HepG2 (cell line): ENCODE data around the gene ZBTB22. TPM values are rescaled to one million over a fixed set of nuclear protein-coding genes. Genes with fewer than 3 reads are reported as not detected.

ENCODE experiments used
- ATAC-seq: fragments of 200-7000 bp; cut with Tn5 transposase; 3 replicates; pipeline ENCODE4 v1.9.1; 2020; ENCODE audit warnings: mild to moderate bottlenecking, moderate library complexity
- BruUV-seq: library from RNA; stranded (reverse); fragments of 400-500 nt; replicated peaks from 2 replicates; lab custom pipeline; 2021; lab: Mats Ljungman, UMichigan
- CTCF ChIA-PET: fragments of 300-600 bp; formaldehyde crosslinking; extraction: SDS; loops from one replicate; lab custom pipeline; 2021; ENCODE audit warnings: low total read pairs, inconsistent platforms, low intra/inter-chr PET ratio; lab: Yijun Ruan, JAX
- POLR2A ChIA-PET: fragments of 350-600 bp; sonication (Branson Sonifier 250); formaldehyde crosslinking; loops from one replicate; lab custom pipeline; 2020; ENCODE audit warnings: antibody characterized with exemption, inconsistent platforms; lab: Yijun Ruan, JAX
- DNase-seq: peaks from one replicate; pipeline ENCODE4 v3.0.0-alpha.2; 2015; ENCODE audit warnings: low spot score
- FAIRE-seq: peaks from 3 replicates; lab custom pipeline; 2011; peaks lifted over from hg19 to GRCh38; lab: Jason Lieb, UNC
- H2AFZ ChIP-seq: one replicate; pipeline ENCODE4 v1.6.1; 2011; ENCODE audit warnings: low read length, inconsistent platforms
- H3K27ac ChIP-seq: fragments of 300-600 bp; 3 replicates; pipeline ENCODE4 v1.8.0; 2011; ENCODE audit warnings: mixed run types, mild to moderate bottlenecking, mixed read lengths, low read length, inconsistent platforms; ENCODE audit not compliant: insufficient read depth; ENCODE audit errors: extremely low read length
- H3K27me3 ChIP-seq, 2 experiments: fragments of 200-600 bp in 1 of 2; 2 replicates in 1 of 2; 3 replicates in 1 of 2; pipeline versions ENCODE4 v1.6.0 to v1.8.0; 2011; ENCODE audit warnings: low read length in 2 of 2, mild to moderate bottlenecking in 2 of 2, moderate library complexity in 2 of 2, inconsistent platforms in 1 of 2; ENCODE audit not compliant: insufficient read depth in 2 of 2, control insufficient read depth in 1 of 2
- H3K36me3 ChIP-seq, 2 experiments: fragments of 200-600 bp in 1 of 2; replicated peaks in 1 of 2; 2 replicates in 1 of 2; 3 replicates in 1 of 2; pipeline versions ENCODE4 v1.5.1 to v1.8.0; 2011; ENCODE audit warnings: low read length in 2 of 2, inconsistent platforms in 1 of 2; ENCODE audit not compliant: insufficient read depth in 2 of 2, control insufficient read depth in 1 of 2
- H3K4me1 ChIP-seq: 2 replicates; pipeline ENCODE4 v1.5.1; 2012; ENCODE audit warnings: low read length, inconsistent platforms; ENCODE audit not compliant: insufficient read depth
- H3K4me2 ChIP-seq: 2 replicates; pipeline ENCODE4 v1.6.0; 2011; ENCODE audit warnings: low read depth, low read length, inconsistent platforms
- H3K4me3 ChIP-seq, 3 experiments: fragments of 200-600 bp in 1 of 3; sonication (generic), shearing (Covaris generic) in 1 of 3; replicated peaks in 1 of 3; 2 replicates each; pipeline ENCODE4 v1.5.1; 2011 to 2016; ENCODE audit warnings: low read length in 3 of 3, inconsistent platforms in 2 of 3, low read depth in 2 of 3, mild to moderate bottlenecking in 2 of 3, control low read depth in 1 of 3, mixed read lengths in 1 of 3; ENCODE audit not compliant: insufficient read depth in 1 of 3
- H3K79me2 ChIP-seq: one replicate; pipeline ENCODE4 v1.6.1; 2011; ENCODE audit warnings: low read length, inconsistent platforms; ENCODE audit not compliant: insufficient read depth
- H3K9ac ChIP-seq: 2 replicates; pipeline ENCODE4 v1.6.0; 2011; ENCODE audit warnings: mild to moderate bottlenecking, low read depth, low read length, inconsistent platforms; ENCODE audit not compliant: insufficient read depth
- H3K9me3 ChIP-seq: 2 replicates; pipeline ENCODE4 v1.5.1; 2012; ENCODE audit warnings: mild to moderate bottlenecking, low read length
- H4K20me1 ChIP-seq: 2 replicates; pipeline ENCODE4 v1.6.0; 2011; ENCODE audit warnings: inconsistent platforms, mild to moderate bottlenecking, low read length, moderate library complexity; ENCODE audit not compliant: insufficient read depth
- BRD4 ChIP-seq: sonication (generic); formaldehyde crosslinking; IDR thresholded peaks from 2 replicates; pipeline ENCODE4 v1.4.0; 2020; ENCODE audit warnings: missing genetic modification reagents
- CAMTA2 ChIP-seq: sonication (generic); formaldehyde crosslinking; IDR thresholded peaks from 2 replicates; pipeline ENCODE4 v1.4.0; 2020; ENCODE audit warnings: mild to moderate bottlenecking, missing genetic modification reagents, borderline replicate concordance
- CENPBD1 ChIP-seq: sonication (generic); formaldehyde crosslinking; IDR thresholded peaks from 2 replicates; pipeline ENCODE4 v1.8.0; 2022; ENCODE audit warnings: missing genetic modification reagents, low read depth, mild to moderate bottlenecking, borderline replicate concordance
- CENPT ChIP-seq: sonication (generic); formaldehyde crosslinking; IDR thresholded peaks from 2 replicates; pipeline ENCODE4 v1.8.0; 2022; ENCODE audit warnings: low read depth, mild to moderate bottlenecking, moderate library complexity, missing genetic modification reagents
- FOXA3 ChIP-seq: IDR thresholded peaks from 2 replicates; pipeline ENCODE4 v1.6.1; 2016; ENCODE audit warnings: missing genetic modification reagents, missing compliant biosample characterization
- HMG20B ChIP-seq: conservative IDR thresholded peaks from 2 replicates; pipeline ENCODE4 v1.6.1; 2016; ENCODE audit warnings: missing genetic modification reagents, missing compliant biosample characterization
- IRF2 ChIP-seq: IDR thresholded peaks from 2 replicates; pipeline ENCODE4 v1.6.1; 2018; ENCODE audit warnings: missing genetic modification reagents, missing compliant biosample characterization
- KDM4B ChIP-seq: sonication (generic); formaldehyde crosslinking; IDR thresholded peaks from 2 replicates; pipeline ENCODE4 v1.4.0; 2020; ENCODE audit warnings: missing genetic modification reagents
- TAF15 ChIP-seq: fragments of 200-400 bp; formaldehyde crosslinking; IDR thresholded peaks from one replicate; pipeline ENCODE4 v1.6.1; 2018; ENCODE audit warnings: mild to moderate bottlenecking, low read depth, low read length; ENCODE audit not compliant: poor library complexity, severe bottlenecking
- ZKSCAN5 ChIP-seq: sonication (generic); formaldehyde crosslinking; IDR thresholded peaks from 2 replicates; pipeline ENCODE4 v1.5.1; 2020; ENCODE audit warnings: mild to moderate bottlenecking, missing genetic modification reagents
- ZMYM4 ChIP-seq: sonication (generic); formaldehyde crosslinking; IDR thresholded peaks from 2 replicates; pipeline ENCODE4 v1.8.1; 2023; ENCODE audit warnings: mild to moderate bottlenecking, missing genetic modification reagents
- ZNF232 ChIP-seq: sonication (generic); formaldehyde crosslinking; IDR thresholded peaks from 2 replicates; pipeline ENCODE4 v1.4.0; 2020; ENCODE audit warnings: missing genetic modification reagents, borderline replicate concordance
- ZNF431 ChIP-seq: sonication (generic); formaldehyde crosslinking; IDR thresholded peaks from 2 replicates; pipeline ENCODE4 v1.9.0; 2022; ENCODE audit warnings: missing genetic modification reagents, low read depth, mild to moderate bottlenecking, borderline replicate concordance
- ZNF510 ChIP-seq: sonication (generic); formaldehyde crosslinking; IDR thresholded peaks from 2 replicates; pipeline ENCODE4 v1.4.0; 2020; ENCODE audit warnings: low read depth, mild to moderate bottlenecking, missing genetic modification reagents
- ZNF704 ChIP-seq: sonication (generic); formaldehyde crosslinking; IDR thresholded peaks from 2 replicates; pipeline ENCODE4 v1.8.1; 2023; ENCODE audit warnings: mild to moderate bottlenecking, inconsistent platforms, moderate library complexity, missing genetic modification reagents, borderline replicate concordance
- ZSCAN12 ChIP-seq: sonication (generic); formaldehyde crosslinking; IDR thresholded peaks from 2 replicates; pipeline ENCODE4 v1.9.0; 2021; ENCODE audit warnings: mild to moderate bottlenecking, missing genetic modification reagents
- WGBS: methylation state at CpG from one replicate; pipeline ENCODE4 v1.1.6; 2017; ENCODE audit warnings: low lambda C conversion rate; 5-methylcytosine and 5-hydroxymethylcytosine counted together
- in situ Hi-C: cut with HindIII; loops from 2 replicates; pipeline ENCODE4 v1.10.0; 2017; ENCODE audit warnings: low pct_unique_long_range_greater_than_20kb; ENCODE audit not compliant: extremely low pct_ligation_motif_present
- intact Hi-C: fragments of 100-400 bp; cut with micrococcal nuclease; formaldehyde crosslinking; loops from one replicate; pipeline ENCODE4 v1.10.0; 2022; ENCODE audit not compliant: unreplicated experiment
- polyA plus RNA-seq, 8 experiments: library from polyadenylated mRNA; depleted of rRNA in 3 of 8; stranded (reverse) in 7 of 8; unstranded in 1 of 8; fragments of >200 nt; fragmentation: Illumina TruSeq in 4 of 8; extraction: Trizol in 4 of 8; gene quantifications; 2 replicates each; pipeline versions ENCODE4 v1.2.1 to v1.2.3, GENCODE V29; 2011 to 2016; ENCODE audit warnings: low read depth in 4 of 8, missing spikeins in 1 of 8, mixed read lengths in 1 of 8; ENCODE audit not compliant: insufficient read depth in 1 of 8
- total RNA-seq, 5 experiments: library from RNA; depleted of rRNA; stranded (reverse); fragments of >200 nt; fragmentation: Illumina TruSeq; extraction: Trizol; gene quantifications; 2 replicates each; pipeline ENCODE4 v1.2.3, GENCODE V29; 2016; ENCODE audit warnings: low read depth in 1 of 5
- TF ChIP-seq, protein P1 (sequence below): sonication (generic); formaldehyde crosslinking; IDR thresholded peaks from 2 replicates; pipeline ENCODE4 v1.5.1; 2020; ENCODE audit warnings: mild to moderate bottlenecking, missing genetic modification reagents, moderate library complexity
- TF ChIP-seq, protein P2 (sequence below): sonication (generic); formaldehyde crosslinking; IDR thresholded peaks from 2 replicates; pipeline ENCODE4 v1.4.0; 2020; ENCODE audit warnings: missing genetic modification reagents, borderline replicate concordance

ZBTB22 gene
- total and polyA plus RNA-seq, 2 of the 13 experiments (the other 11 are each of a cell fraction or from before 2014, with no cell fraction given) = 8.0 to 10.6 TPM

GRCh38 chr6:33289784-33290315 lies 27.7 kb downstream of the ZBTB22 start:
- CTCF ChIA-PET = interaction anchor here (1.2 to 1.4 kb wide), 2 partner anchors 8 to 10 kb away, joined by 3 read pairs; no protein-coding TSS in a partner anchor
- Histone ChIP-seq H3K36me3 (peaks cover 16 to 42% of the 10 kb centered on the region in 2 experiments), H2AFZ (no peak overlapping the region), H3K4me3 (peak overlapping the region; percentile 73 to 96 (median 94)), H3K9me3 (no peaks in the 10 kb centered on the region), H4K20me1 (no peaks in the 10 kb centered on the region), H3K4me1 (peaks cover 22% of the 10 kb centered on the region), H3K79me2 (peaks cover 27% of the 10 kb centered on the region), H3K4me2 (peak overlapping the region; percentile 99), H3K27ac (peak overlapping the region; percentile 56), H3K27me3 (no peaks in the 10 kb centered on the region; a peak in 1 of 5 replicates), H3K9ac (peak overlapping the region; percentile 92)
- 1% methylated on average over 14 of the region's 14 CpGs for WGBS
- ATAC-seq = peak; percentile 36
- no peak for DNase-seq
- BruUV-seq = TSS peak; percentile 89
- intact Hi-C loops (loop anchor here (1.0 kb wide), 1 partner anchor 8 kb away; the partner anchor contains the start of gene RGL2), in situ Hi-C loops (loop anchor here (25.0 kb wide), 1 partner anchor 122 kb away; the partner anchor contains the start of genes CUTA, PHF1 and SYNGAP1)
- POLR2A ChIA-PET = interaction anchor here (0.7 to 3.4 kb wide), 16 partner anchors 8 to 318 kb away, joined by 3 to 41 read pairs (median 8); partner anchors contain the start of genes B3GALT4, CUTA, HSD17B8 and PHF1
- FAIRE-seq = no peak
- TF ChIP-seq CENPBD1 (no peak), IRF2 (0 out of 2 replicates have a peak, but pooled peaks have one; percentile 9), ZKSCAN5 (CRISPR knock-in tag) (no peak), CENPT (no peak), CAMTA2 (CRISPR knock-in tag) (0 out of 2 replicates have a peak, but pooled peaks have one; percentile 82), FOXA3 (CRISPR knock-in tag) (no peak), ZSCAN12 (CRISPR knock-in tag) (no peak), ZMYM4 (CRISPR knock-in tag) (no peak), ZNF431 (CRISPR knock-in tag) (no peak), TAF15 (no peak), ZNF704 (CRISPR knock-in tag) (0 out of 2 replicates have a peak, but pooled peaks have one; percentile 2), KDM4B (CRISPR knock-in tag) (no peak), HMG20B (CRISPR knock-in tag) (no peak), ZNF510 (CRISPR knock-in tag) (no peak), ZNF232 (no peak; the same call in 1 of the 2 replicates), BRD4 (CRISPR knock-in tag) (0 out of 2 replicates have a peak, but pooled peaks have one; percentile 42)
- TF ChIP-seq, protein P1, sequence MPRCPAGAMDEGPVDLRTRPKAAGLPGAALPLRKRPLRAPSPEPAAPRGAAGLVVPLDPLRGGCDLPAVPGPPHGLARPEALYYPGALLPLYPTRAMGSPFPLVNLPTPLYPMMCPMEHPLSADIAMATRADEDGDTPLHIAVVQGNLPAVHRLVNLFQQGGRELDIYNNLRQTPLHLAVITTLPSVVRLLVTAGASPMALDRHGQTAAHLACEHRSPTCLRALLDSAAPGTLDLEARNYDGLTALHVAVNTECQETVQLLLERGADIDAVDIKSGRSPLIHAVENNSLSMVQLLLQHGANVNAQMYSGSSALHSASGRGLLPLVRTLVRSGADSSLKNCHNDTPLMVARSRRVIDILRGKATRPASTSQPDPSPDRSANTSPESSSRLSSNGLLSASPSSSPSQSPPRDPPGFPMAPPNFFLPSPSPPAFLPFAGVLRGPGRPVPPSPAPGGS (CRISPR knock-in tag) = no peak
- TF ChIP-seq, protein P2, sequence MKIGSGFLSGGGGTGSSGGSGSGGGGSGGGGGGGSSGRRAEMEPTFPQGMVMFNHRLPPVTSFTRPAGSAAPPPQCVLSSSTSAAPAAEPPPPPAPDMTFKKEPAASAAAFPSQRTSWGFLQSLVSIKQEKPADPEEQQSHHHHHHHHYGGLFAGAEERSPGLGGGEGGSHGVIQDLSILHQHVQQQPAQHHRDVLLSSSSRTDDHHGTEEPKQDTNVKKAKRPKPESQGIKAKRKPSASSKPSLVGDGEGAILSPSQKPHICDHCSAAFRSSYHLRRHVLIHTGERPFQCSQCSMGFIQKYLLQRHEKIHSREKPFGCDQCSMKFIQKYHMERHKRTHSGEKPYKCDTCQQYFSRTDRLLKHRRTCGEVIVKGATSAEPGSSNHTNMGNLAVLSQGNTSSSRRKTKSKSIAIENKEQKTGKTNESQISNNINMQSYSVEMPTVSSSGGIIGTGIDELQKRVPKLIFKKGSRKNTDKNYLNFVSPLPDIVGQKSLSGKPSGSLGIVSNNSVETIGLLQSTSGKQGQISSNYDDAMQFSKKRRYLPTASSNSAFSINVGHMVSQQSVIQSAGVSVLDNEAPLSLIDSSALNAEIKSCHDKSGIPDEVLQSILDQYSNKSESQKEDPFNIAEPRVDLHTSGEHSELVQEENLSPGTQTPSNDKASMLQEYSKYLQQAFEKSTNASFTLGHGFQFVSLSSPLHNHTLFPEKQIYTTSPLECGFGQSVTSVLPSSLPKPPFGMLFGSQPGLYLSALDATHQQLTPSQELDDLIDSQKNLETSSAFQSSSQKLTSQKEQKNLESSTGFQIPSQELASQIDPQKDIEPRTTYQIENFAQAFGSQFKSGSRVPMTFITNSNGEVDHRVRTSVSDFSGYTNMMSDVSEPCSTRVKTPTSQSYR (CRISPR knock-in tag) = peak; percentile 5; the same call in 1 of the 2 replicates
